Islet precursor cell (in vitro differentiated cells): Measurements from ENCODE around the gene RPUSD1.
"Not testable (repeated sequence)": the region's sequence is repeated elsewhere in the genome, so short reads cannot be mapped to it uniquely, and the experiment has no call there.

ENCODE experiments used
- DNase-seq: peaks from one replicate; pipeline ENCODE4 v3.0.0-alpha.2; 2018

Gene RPUSD1

GRCh38 chr16:787978-788398 lies at the start of gene RPUSD1:
Gene RPUSD1 (minus strand): TSS chr16:788381. CDS start chr16:787737, 644 bp downstream.
- DNase-seq: no peak

GRCh38 chr16:836822-837221 lies 48.6 kb upstream of the RPUSD1 start:
- DNase-seq: not testable (repeated sequence)

GRCh38 chr16:836221-836620 lies 48.0 kb upstream of the RPUSD1 start:
- DNase-seq: no peak

GRCh38 chr16:835373-835772 lies 47.2 kb upstream of the RPUSD1 start:
- no peak for DNase-seq

- no peak for DNase-seq
Observed at GRCh38 chr16:833411-833810, 45.2 kb upstream of the RPUSD1 start.

- no peak for DNase-seq
Observed at GRCh38 chr16:832652-833336, 44.6 kb upstream of the RPUSD1 start.

- no peak for DNase-seq
Observed at GRCh38 chr16:831571-832413, 43.6 kb upstream of the RPUSD1 start.

GRCh38 chr16:830871-831570 lies 42.8 kb upstream of the RPUSD1 start:
- DNase-seq: no peak

GRCh38 chr16:830107-830870 lies 42.1 kb upstream of the RPUSD1 start:
- no peak for DNase-seq

- DNase-seq: no peak
Observed at GRCh38 chr16:828891-829290, 40.7 kb upstream of the RPUSD1 start.

GRCh38 chr16:827513-827912 lies 39.3 kb upstream of the RPUSD1 start:
- no peak for DNase-seq

- DNase-seq: no peak
Observed at GRCh38 chr16:825341-826061, 37.3 kb upstream of the RPUSD1 start.

GRCh38 chr16:824601-825000 lies 36.4 kb upstream of the RPUSD1 start:
- DNase-seq: no peak

GRCh38 chr16:824194-824593 lies 36.0 kb upstream of the RPUSD1 start:
- no peak for DNase-seq

- no peak for DNase-seq
Observed at GRCh38 chr16:822909-823297, 34.7 kb upstream of the RPUSD1 start.

- DNase-seq: no peak
Observed at GRCh38 chr16:822174-822908, 34.2 kb upstream of the RPUSD1 start.

- no peak for DNase-seq
Observed at GRCh38 chr16:821751-822150, 33.6 kb upstream of the RPUSD1 start.

- no peak for DNase-seq
Observed at GRCh38 chr16:820748-821147, 32.6 kb upstream of the RPUSD1 start.

GRCh38 chr16:820044-820408 lies 31.8 kb upstream of the RPUSD1 start:
- DNase-seq: not testable (repeated sequence)

- no peak for DNase-seq
Observed at GRCh38 chr16:819336-820043, 31.3 kb upstream of the RPUSD1 start.

- no peak for DNase-seq
Observed at GRCh38 chr16:818592-818991, 30.4 kb upstream of the RPUSD1 start.
